Activated CD8-positive, alpha-beta T cell treated with anti-CD3 and anti-CD28 coated beads, Interleukin-2, amount 10 ng/mL, durations not matched to agents 7 days and 5 days (primary cell): ENCODE measurements around the gene IDS. TPM values are rescaled to one million over a fixed set of nuclear protein-coding genes. Genes with fewer than 3 reads are reported as not detected.
"Not testable (repeated sequence)": the region's sequence is repeated elsewhere in the genome, so short reads cannot be mapped to it uniquely, and the experiment has no call there.

Experiments used
- ATAC-seq: fragments of 150-1000 bp; cut with Tn5 transposase; one replicate; pipeline ENCODE4 v1.10.0; 2021; ENCODE audit warnings: moderate library complexity
- CTCF ChIA-PET: fragments of 350-600 bp; sonication (Branson Sonifier 250); formaldehyde crosslinking; loops from one replicate; lab custom pipeline; 2021; ENCODE audit warnings: antibody characterized with exemption; lab: Charles Lee
- POLR2A ChIA-PET: fragments of 350-600 bp; sonication (Branson Sonifier 250); formaldehyde crosslinking; loops from one replicate; lab custom pipeline; 2021; ENCODE audit warnings: antibody characterized with exemption; lab: Charles Lee
- DNase-seq: peaks from one replicate; pipeline ENCODE4 v3.0.0-alpha.2; 2020
- H3K27ac Mint-ChIP-seq: one replicate; pipeline ENCODE4 v1.8.0; 2021; ENCODE audit warnings: mild to moderate bottlenecking, mixed read lengths
- H3K27me3 Mint-ChIP-seq: one replicate; pipeline ENCODE4 v1.8.0; 2021; ENCODE audit warnings: low read depth, mixed read lengths
- H3K36me3 Mint-ChIP-seq: one replicate; pipeline ENCODE4 v1.8.0; 2021; ENCODE audit warnings: low read depth, mixed read lengths
- H3K4me1 Mint-ChIP-seq: one replicate; pipeline ENCODE4 v1.8.0; 2021; ENCODE audit warnings: low read depth, mixed read lengths
- H3K4me3 Mint-ChIP-seq: one replicate; pipeline ENCODE4 v1.8.0; 2021; ENCODE audit warnings: mild to moderate bottlenecking, mixed read lengths
- H3K9me3 Mint-ChIP-seq: one replicate; pipeline ENCODE4 v1.8.0; 2022; ENCODE audit warnings: mixed read lengths; ENCODE audit not compliant: insufficient read depth
- total RNA-seq, 2 experiments: library from RNA; stranded (reverse); gene quantifications; one replicate each; pipeline ENCODE4 v1.2.3, GENCODE V29; 2021

The IDS gene
- total RNA-seq, 2 experiments from 2014 or later = 47.2 to 50.8 TPM

- ATAC-seq (peak; percentile 43), DNase-seq (peak; percentile 24)
- H3K36me3 Mint-ChIP-seq = peaks cover 9% of the 10 kb centered on the region
- H3K27me3 Mint-ChIP-seq = no peaks in the 10 kb centered on the region
- H3K4me1 Mint-ChIP-seq = peaks cover 66% of the 10 kb centered on the region
- no peak overlapping the region for H3K4me3 Mint-ChIP-seq
- H3K27ac Mint-ChIP-seq = peak overlapping the region; percentile 74
- ChIA-PET POLR2A (interaction anchor here (0.9 to 1.0 kb wide), 2 partner anchors 9 to 12 kb away, joined by 4 to 5 read pairs; partner anchors contain the start of gene IDS), CTCF (interaction anchor here (1.1 to 4.9 kb wide), 4 partner anchors 8 to 139 kb away, joined by 3 to 46 read pairs (median 24); partner anchors contain the start of gene IDS)
- peaks cover 4% of the 10 kb centered on the region for H3K9me3 Mint-ChIP-seq
These were observed 8.8 kb upstream of the IDS start for GRCh38 chrX:149513825-149514428.

GRCh38 chrX:149512225-149512885 lies 7.2 kb upstream of the IDS start:
- ATAC-seq (peak; percentile 72), DNase-seq (peak; percentile 67)
- peak overlapping the region; percentile 76 for H3K27ac Mint-ChIP-seq
- ChIA-PET CTCF (interaction anchor here (0.8 to 4.9 kb wide), 10 partner anchors 8 to 141 kb away, joined by 3 to 46 read pairs (median 5); partner anchors contain the start of genes EOLA1 and IDS), POLR2A (no interaction called here)
- H3K36me3 Mint-ChIP-seq = peaks cover 6% of the 10 kb centered on the region
- peaks cover 54% of the 10 kb centered on the region for H3K4me1 Mint-ChIP-seq
- no peaks in the 10 kb centered on the region for H3K9me3 Mint-ChIP-seq
- H3K27me3 Mint-ChIP-seq = no peaks in the 10 kb centered on the region
- H3K4me3 Mint-ChIP-seq = no peak overlapping the region

- DNase-seq = no peak
- no peak overlapping the region for H3K4me3 Mint-ChIP-seq
- peaks cover 44% of the 10 kb centered on the region for H3K4me1 Mint-ChIP-seq
- H3K36me3 Mint-ChIP-seq = no peaks in the 10 kb centered on the region
- H3K27ac Mint-ChIP-seq = no peak overlapping the region
- no peaks in the 10 kb centered on the region for H3K9me3 Mint-ChIP-seq
- ATAC-seq = no peak
- H3K27me3 Mint-ChIP-seq = no peaks in the 10 kb centered on the region
- ChIA-PET POLR2A (no interaction called here), CTCF (interaction anchor here (1.3 to 4.9 kb wide), 5 partner anchors 11 to 137 kb away, joined by 4 to 46 read pairs (median 5); partner anchors contain the start of gene EOLA1)
These were observed 6.0 kb upstream of the IDS start for GRCh38 chrX:149511081-149511480.

- Mint-ChIP-seq H3K27ac (no peak overlapping the region), H3K36me3 (no peaks in the 10 kb centered on the region), H3K9me3 (no peaks in the 10 kb centered on the region), H3K4me1 (peaks cover 44% of the 10 kb centered on the region), H3K27me3 (no peaks in the 10 kb centered on the region), H3K4me3 (no peak overlapping the region)
- POLR2A ChIA-PET = interaction anchor here (0.8 kb wide), 1 partner anchor 12 kb away, joined by 4 read pairs; no protein-coding TSS in a partner anchor
- no peak for DNase-seq
- CTCF ChIA-PET = interaction anchor here (1.3 to 4.9 kb wide), 3 partner anchors 11 to 30 kb away, joined by 5 to 46 read pairs (median 5); partner anchors contain the start of gene EOLA1
- ATAC-seq = no peak
These were observed 5.3 kb upstream of the IDS start for GRCh38 chrX:149510386-149510785.

GRCh38 chrX:149508467-149508866 lies 3.4 kb upstream of the IDS start:
- H3K36me3 Mint-ChIP-seq = no peaks in the 10 kb centered on the region
- no peak overlapping the region for H3K4me3 Mint-ChIP-seq
- H3K4me1 Mint-ChIP-seq = peaks cover 36% of the 10 kb centered on the region
- H3K27me3 Mint-ChIP-seq = no peaks in the 10 kb centered on the region
- no peaks in the 10 kb centered on the region for H3K9me3 Mint-ChIP-seq
- CTCF ChIA-PET = no interaction called here
- no peak overlapping the region for H3K27ac Mint-ChIP-seq
- ATAC-seq = no peak
- DNase-seq = no peak
- POLR2A ChIA-PET = no interaction called here

- ATAC-seq (no peak), DNase-seq (no peak)
- ChIA-PET POLR2A (no interaction called here), CTCF (no interaction called here)
- H3K4me3 Mint-ChIP-seq = no peak overlapping the region
- peaks cover 43% of the 10 kb centered on the region for H3K4me1 Mint-ChIP-seq
- no peaks in the 10 kb centered on the region for H3K27me3 Mint-ChIP-seq
- no peak overlapping the region for H3K27ac Mint-ChIP-seq
- H3K36me3 Mint-ChIP-seq = peaks cover 5% of the 10 kb centered on the region
- no peaks in the 10 kb centered on the region for H3K9me3 Mint-ChIP-seq
These were observed 1.2 kb upstream of the IDS start for GRCh38 chrX:149506349-149506748.

GRCh38 chrX:149505671-149506070 lies 565 bp upstream of the IDS start:
- no peak for ATAC-seq
- Mint-ChIP-seq H3K4me3 (peak overlapping the region; percentile 81), H3K9me3 (no peaks in the 10 kb centered on the region), H3K27me3 (no peaks in the 10 kb centered on the region), H3K4me1 (peaks cover 47% of the 10 kb centered on the region), H3K36me3 (peaks cover 8% of the 10 kb centered on the region), H3K27ac (peak overlapping the region; percentile 87)
- ChIA-PET CTCF (interaction anchor here (1.7 to 2.7 kb wide), 2 partner anchors 8 to 16 kb away, joined by 7 to 9 read pairs; no protein-coding TSS in a partner anchor), POLR2A (interaction anchor here (0.7 to 1.4 kb wide), 3 partner anchors 8 to 34 kb away, joined by 4 to 15 read pairs (median 5); partner anchors contain the start of gene EOLA1)
- DNase-seq = no peak

GRCh38 chrX:149504226-149504914 lies 736 bp downstream of the IDS start:
- H3K9me3 Mint-ChIP-seq = no peaks in the 10 kb centered on the region
- DNase-seq (peak; percentile 71), ATAC-seq (peak; percentile 41)
- CTCF ChIA-PET = interaction anchor here (1.0 to 2.7 kb wide), 4 partner anchors 9 to 34 kb away, joined by 3 to 9 read pairs (median 5); no protein-coding TSS in a partner anchor
- H3K36me3 Mint-ChIP-seq = peaks cover 16% of the 10 kb centered on the region
- peak overlapping the region; percentile 81 for H3K4me3 Mint-ChIP-seq
- POLR2A ChIA-PET = interaction anchor here (0.7 to 1.4 kb wide), 4 partner anchors 10 to 36 kb away, joined by 3 to 15 read pairs (median 5); partner anchors contain the start of gene EOLA1
- peak overlapping the region; percentile 87 for H3K27ac Mint-ChIP-seq
- H3K27me3 Mint-ChIP-seq = no peaks in the 10 kb centered on the region
- peaks cover 50% of the 10 kb centered on the region for H3K4me1 Mint-ChIP-seq

GRCh38 chrX:149503446-149503845 lies 1.7 kb downstream of the IDS start:
- ChIA-PET POLR2A (interaction anchor here (0.7 kb wide), 1 partner anchor 16 kb away, joined by 3 read pairs; no protein-coding TSS in a partner anchor), CTCF (interaction anchor here (2.7 kb wide), 1 partner anchor 10 kb away, joined by 9 read pairs; no protein-coding TSS in a partner anchor)
- Mint-ChIP-seq H3K36me3 (peaks cover 16% of the 10 kb centered on the region), H3K4me3 (peak overlapping the region; percentile 81), H3K4me1 (peaks cover 50% of the 10 kb centered on the region), H3K27ac (peak overlapping the region; percentile 60)
- H3K9me3 Mint-ChIP-seq, H3K27me3 Mint-ChIP-seq: not testable (repeated sequence)
- ATAC-seq = peak; percentile 67
- DNase-seq = peak; percentile 78

- peaks cover 50% of the 10 kb centered on the region for H3K4me1 Mint-ChIP-seq
- DNase-seq (peak; percentile 29), ATAC-seq (peak; percentile 13)
- ChIA-PET POLR2A (interaction anchor here (0.7 kb wide), 1 partner anchor 16 kb away, joined by 3 read pairs; no protein-coding TSS in a partner anchor), CTCF (interaction anchor here (0.7 to 2.7 kb wide), 3 partner anchors 11 to 37 kb away, joined by 3 to 9 read pairs (median 3); no protein-coding TSS in a partner anchor)
- H3K27me3 Mint-ChIP-seq, H3K9me3 Mint-ChIP-seq: not testable (repeated sequence)
- H3K4me3 Mint-ChIP-seq = peak overlapping the region; percentile 8
- peaks cover 21% of the 10 kb centered on the region for H3K36me3 Mint-ChIP-seq
- peak overlapping the region; percentile 72 for H3K27ac Mint-ChIP-seq
These were observed 2.2 kb downstream of the IDS start for GRCh38 chrX:149502923-149503322.

- peaks cover 41% of the 10 kb centered on the region for H3K4me1 Mint-ChIP-seq
- DNase-seq (no peak), ATAC-seq (no peak)
- POLR2A ChIA-PET = interaction anchor here (1.6 kb wide), 1 partner anchor 10 kb away, joined by 3 read pairs; no protein-coding TSS in a partner anchor
- no peaks in the 10 kb centered on the region for H3K27me3 Mint-ChIP-seq
- H3K36me3 Mint-ChIP-seq = peaks cover 41% of the 10 kb centered on the region
- CTCF ChIA-PET = no interaction called here
- H3K27ac Mint-ChIP-seq = no peak overlapping the region
- H3K9me3 Mint-ChIP-seq = no peaks in the 10 kb centered on the region
- H3K4me3 Mint-ChIP-seq = no peak overlapping the region
These were observed 5.3 kb downstream of the IDS start for GRCh38 chrX:149499766-149500165.
